ENCODE results near the gene ZNF436.
"Not testable (repeated sequence)": the region's sequence is repeated elsewhere in the genome, so short reads cannot be mapped to it uniquely, and the experiment has no call there.

DNA sequence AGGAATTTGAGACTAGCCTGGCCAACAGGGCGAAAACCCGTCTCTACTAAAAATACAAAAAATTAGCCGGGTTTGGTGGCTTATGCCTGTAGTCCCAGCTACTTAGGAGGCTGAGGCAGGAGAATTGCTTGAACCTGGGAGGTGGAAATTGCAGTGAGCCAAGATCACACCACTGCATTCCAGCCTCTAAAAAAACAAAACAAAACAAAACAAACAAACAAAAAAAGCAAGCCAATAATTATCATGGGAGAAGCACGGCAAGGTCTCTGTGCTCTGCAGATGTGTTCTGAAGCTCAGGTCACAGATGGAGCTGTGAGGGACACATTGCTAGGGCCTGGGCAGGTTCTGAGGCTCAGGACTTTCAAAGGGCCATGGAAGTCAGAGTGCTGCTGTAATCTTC lies 10.6 kb upstream of the ZNF436 start:
- TF ChIP-seq, protein P1, sequence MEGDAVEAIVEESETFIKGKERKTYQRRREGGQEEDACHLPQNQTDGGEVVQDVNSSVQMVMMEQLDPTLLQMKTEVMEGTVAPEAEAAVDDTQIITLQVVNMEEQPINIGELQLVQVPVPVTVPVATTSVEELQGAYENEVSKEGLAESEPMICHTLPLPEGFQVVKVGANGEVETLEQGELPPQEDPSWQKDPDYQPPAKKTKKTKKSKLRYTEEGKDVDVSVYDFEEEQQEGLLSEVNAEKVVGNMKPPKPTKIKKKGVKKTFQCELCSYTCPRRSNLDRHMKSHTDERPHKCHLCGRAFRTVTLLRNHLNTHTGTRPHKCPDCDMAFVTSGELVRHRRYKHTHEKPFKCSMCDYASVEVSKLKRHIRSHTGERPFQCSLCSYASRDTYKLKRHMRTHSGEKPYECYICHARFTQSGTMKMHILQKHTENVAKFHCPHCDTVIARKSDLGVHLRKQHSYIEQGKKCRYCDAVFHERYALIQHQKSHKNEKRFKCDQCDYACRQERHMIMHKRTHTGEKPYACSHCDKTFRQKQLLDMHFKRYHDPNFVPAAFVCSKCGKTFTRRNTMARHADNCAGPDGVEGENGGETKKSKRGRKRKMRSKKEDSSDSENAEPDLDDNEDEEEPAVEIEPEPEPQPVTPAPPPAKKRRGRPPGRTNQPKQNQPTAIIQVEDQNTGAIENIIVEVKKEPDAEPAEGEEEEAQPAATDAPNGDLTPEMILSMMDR (IDR thresholded peaks at IDR 0.05) = not testable (repeated sequence)
- TF ChIP-seq POLR2A (IDR thresholded peaks at IDR 0.05) = not testable (repeated sequence)
